PFSK-1 (cell line): ENCODE data around the gene RASSF4.

Experiments
- POLR2AphosphoS5 ChIP-seq: IDR thresholded peaks from 2 replicates; pipeline ENCODE4 v1.6.1; 2012; ENCODE audit warnings: low read depth, mild to moderate bottlenecking, control low read depth, low read length, moderate library complexity
- TAF1 ChIP-seq: IDR thresholded peaks from 2 replicates; pipeline ENCODE4 v1.6.1; 2012; ENCODE audit warnings: low read length, control low read depth, borderline replicate concordance; ENCODE audit not compliant: insufficient read depth
- TF ChIP-seq, protein P1 (sequence below), 2 experiments: IDR thresholded peaks; 2 replicates each; pipeline versions ENCODE4 v1.6.1 to v1.8.0; 2011 to 2012; ENCODE audit warnings: low read depth in 2 of 2, low read length in 2 of 2, control low read depth in 1 of 2, inconsistent platforms in 1 of 2, mild to moderate bottlenecking in 1 of 2, moderate library complexity in 1 of 2; ENCODE audit not compliant: insufficient read depth in 1 of 2

DNA sequence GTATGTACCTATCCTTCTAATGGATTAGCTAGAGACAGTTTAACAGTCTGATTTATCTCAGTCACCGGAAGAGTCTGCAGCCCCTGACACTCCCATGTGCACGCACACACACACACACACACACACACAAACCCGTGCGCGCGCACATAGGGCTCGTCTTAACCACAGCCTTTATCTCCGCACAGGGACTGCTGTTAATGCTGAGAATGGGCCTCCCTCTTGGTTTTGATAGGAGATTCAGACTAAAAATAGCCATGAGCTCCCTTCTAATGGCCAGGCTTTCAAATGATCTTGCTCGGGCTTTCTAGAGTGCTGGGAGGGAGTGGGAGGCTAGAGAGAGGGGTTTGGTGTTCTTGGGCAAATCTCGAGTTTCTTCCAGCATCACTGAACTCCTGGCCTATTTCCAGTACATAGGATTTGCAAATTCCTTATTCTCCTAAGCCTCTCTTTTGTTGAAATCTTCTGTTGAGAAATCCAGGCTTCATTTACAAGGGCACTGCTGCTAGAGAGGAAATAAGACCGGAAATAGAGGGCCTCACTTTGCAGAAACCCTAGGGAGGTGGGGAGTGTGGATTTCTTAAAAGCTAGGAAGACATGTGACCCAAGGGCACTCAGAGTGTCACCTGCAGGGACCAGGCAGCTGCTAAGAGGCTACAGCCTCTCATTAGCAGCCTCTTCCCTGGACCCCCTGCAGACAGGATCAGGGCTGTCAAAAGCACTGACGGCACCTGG, 46.1 kb upstream of the RASSF4 start:
- TF ChIP-seq POLR2AphosphoS5 (no peak), TAF1 (no peak)
- TF ChIP-seq, protein P1, sequence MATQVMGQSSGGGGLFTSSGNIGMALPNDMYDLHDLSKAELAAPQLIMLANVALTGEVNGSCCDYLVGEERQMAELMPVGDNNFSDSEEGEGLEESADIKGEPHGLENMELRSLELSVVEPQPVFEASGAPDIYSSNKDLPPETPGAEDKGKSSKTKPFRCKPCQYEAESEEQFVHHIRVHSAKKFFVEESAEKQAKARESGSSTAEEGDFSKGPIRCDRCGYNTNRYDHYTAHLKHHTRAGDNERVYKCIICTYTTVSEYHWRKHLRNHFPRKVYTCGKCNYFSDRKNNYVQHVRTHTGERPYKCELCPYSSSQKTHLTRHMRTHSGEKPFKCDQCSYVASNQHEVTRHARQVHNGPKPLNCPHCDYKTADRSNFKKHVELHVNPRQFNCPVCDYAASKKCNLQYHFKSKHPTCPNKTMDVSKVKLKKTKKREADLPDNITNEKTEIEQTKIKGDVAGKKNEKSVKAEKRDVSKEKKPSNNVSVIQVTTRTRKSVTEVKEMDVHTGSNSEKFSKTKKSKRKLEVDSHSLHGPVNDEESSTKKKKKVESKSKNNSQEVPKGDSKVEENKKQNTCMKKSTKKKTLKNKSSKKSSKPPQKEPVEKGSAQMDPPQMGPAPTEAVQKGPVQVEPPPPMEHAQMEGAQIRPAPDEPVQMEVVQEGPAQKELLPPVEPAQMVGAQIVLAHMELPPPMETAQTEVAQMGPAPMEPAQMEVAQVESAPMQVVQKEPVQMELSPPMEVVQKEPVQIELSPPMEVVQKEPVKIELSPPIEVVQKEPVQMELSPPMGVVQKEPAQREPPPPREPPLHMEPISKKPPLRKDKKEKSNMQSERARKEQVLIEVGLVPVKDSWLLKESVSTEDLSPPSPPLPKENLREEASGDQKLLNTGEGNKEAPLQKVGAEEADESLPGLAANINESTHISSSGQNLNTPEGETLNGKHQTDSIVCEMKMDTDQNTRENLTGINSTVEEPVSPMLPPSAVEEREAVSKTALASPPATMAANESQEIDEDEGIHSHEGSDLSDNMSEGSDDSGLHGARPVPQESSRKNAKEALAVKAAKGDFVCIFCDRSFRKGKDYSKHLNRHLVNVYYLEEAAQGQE (IDR thresholded peaks at IDR 0.05; ENCODE audit: insufficient read depth in 1 of 2, low read depth in 2 of 2, low read length in 2 of 2), result no peak
